K562 (cell line): ENCODE data around the gene MYBPC3. TPM values are rescaled to one million over a fixed set of nuclear protein-coding genes. Genes with fewer than 3 reads are reported as not detected.

Source experiments
- BACH1 ChIP-seq: fragments of 200-800 bp; sonication (Bioruptor generic); IDR thresholded peaks from 2 replicates; pipeline ENCODE4 v1.6.1; 2016; ENCODE audit warnings: missing genetic modification characterization, missing compliant biosample characterization
- CEBPB ChIP-seq: fragments of 450-650 bp; IDR thresholded peaks from 2 replicates; pipeline ENCODE4 v1.6.1; 2016; ENCODE audit warnings: missing genetic modification characterization, missing compliant biosample characterization
- CREM ChIP-seq: IDR thresholded peaks from 2 replicates; pipeline ENCODE4 v1.6.1; 2014; ENCODE audit warnings: antibody characterized with exemption, low read depth
- DNMT1 ChIP-seq: fragments of 450-650 bp; IDR thresholded peaks from 2 replicates; pipeline ENCODE4 v1.6.1; 2016; ENCODE audit warnings: antibody characterized with exemption, mild to moderate bottlenecking
- EHMT2 ChIP-seq: fragments of 450-650 bp; IDR thresholded peaks from 2 replicates; pipeline ENCODE4 v1.6.1; 2018; ENCODE audit warnings: antibody characterized with exemption
- FOXA3 ChIP-seq, 2 experiments: fragments of 450-650 bp in 1 of 2; sonication (generic) in 1 of 2; formaldehyde crosslinking; IDR thresholded peaks in 1 of 2; conservative IDR thresholded peaks in 1 of 2; 2 replicates each; pipeline versions ENCODE4 v1.4.0 to v1.8.0; 2020 to 2022; ENCODE audit warnings: mild to moderate bottlenecking in 2 of 2, missing genetic modification reagents in 1 of 2
- HDGF ChIP-seq: fragments of 450-650 bp; IDR thresholded peaks from 2 replicates; pipeline ENCODE4 v1.6.1; 2016
- JUN ChIP-seq, 2 experiments: sonication (generic) in 1 of 2; formaldehyde crosslinking in 1 of 2; IDR thresholded peaks; 2 replicates each; pipeline versions ENCODE4 v1.6.1 to v1.8.0; 2012 to 2022; ENCODE audit warnings: borderline replicate concordance in 2 of 2, mild to moderate bottlenecking in 2 of 2, improper control_type of control experiment in 1 of 2, low read depth in 1 of 2, low read length in 1 of 2, missing genetic modification reagents in 1 of 2
- MEIS2 ChIP-seq: fragments of 450-650 bp; IDR thresholded peaks from 2 replicates; pipeline ENCODE4 v1.6.1; 2014; ENCODE audit warnings: mild to moderate bottlenecking; ENCODE audit not compliant: partially characterized antibody
- NR4A1 ChIP-seq, 2 experiments: fragments of 250-450 bp in 1 of 2; fragments of 450-650 bp in 1 of 2; sonication (Bioruptor Pico) in 1 of 2; IDR thresholded peaks; 2 replicates each; pipeline versions ENCODE4 v1.4.0 to v1.6.1; 2016 to 2020; ENCODE audit warnings: mild to moderate bottlenecking in 2 of 2, missing compliant biosample characterization in 1 of 2, missing genetic modification characterization in 1 of 2, moderate library complexity in 1 of 2
- PPARD ChIP-seq: fragments of 250-450 bp; sonication (Bioruptor Pico); IDR thresholded peaks from 2 replicates; pipeline ENCODE4 v1.8.0; 2022; ENCODE audit warnings: inconsistent platforms, mild to moderate bottlenecking, moderate library complexity
- PTRF ChIP-seq: fragments of 450-650 bp; IDR thresholded peaks from 2 replicates; pipeline ENCODE4 v1.6.1; 2016; ENCODE audit warnings: mild to moderate bottlenecking, missing genetic modification characterization, missing compliant biosample characterization
- SLC30A9 ChIP-seq: fragments of 250-450 bp; sonication (Bioruptor Pico); IDR thresholded peaks from 2 replicates; pipeline ENCODE4 v1.8.0; 2022; ENCODE audit warnings: mild to moderate bottlenecking, moderate library complexity
- ZBTB8A ChIP-seq: fragments of 450-650 bp; IDR thresholded peaks from 2 replicates; pipeline ENCODE4 v1.6.1; 2018; ENCODE audit warnings: mild to moderate bottlenecking, moderate library complexity; ENCODE audit not compliant: partially characterized antibody
- ZNF140 ChIP-seq: fragments of 250-450 bp; sonication (Bioruptor Pico); IDR thresholded peaks from 2 replicates; pipeline ENCODE4 v1.8.0; 2021; ENCODE audit warnings: moderate library complexity, mild to moderate bottlenecking, inconsistent platforms
- ZNF436 ChIP-seq: fragments of 250-450, 450-650 bp; sonication (Bioruptor Pico); formaldehyde crosslinking; IDR thresholded peaks from 2 replicates; pipeline ENCODE4 v1.7.0; 2020; ENCODE audit warnings: mild to moderate bottlenecking
- polyA plus RNA-seq, 8 experiments: library from polyadenylated mRNA; depleted of rRNA in 4 of 8; stranded (reverse) in 5 of 8; unstranded in 3 of 8; fragments of >200 nt; fragmentation: Nextera tagmentation in 2 of 8; fragmentation: Illumina TruSeq in 1 of 8; extraction: Ambion mirVana in 2 of 8; extraction: Trizol in 1 of 8; gene quantifications; 2 replicates each; pipeline versions ENCODE4 v1.2.1 to v1.2.3, GENCODE V29; 2011 to 2014; ENCODE audit warnings: inconsistent platforms in 1 of 8, missing spikeins in 1 of 8
- total RNA-seq, 7 experiments: library from RNA; depleted of rRNA in 6 of 7; stranded (reverse); fragments of >200 nt in 6 of 7; fragmentation: Illumina TruSeq in 2 of 7; extraction: Trizol in 2 of 7; gene quantifications; 2 replicates each; pipeline versions ENCODE4 v1.2.1 to v1.2.3, GENCODE V29; 2011 to 2021; ENCODE audit warnings: low replicate concordance in 1 of 7
- TF ChIP-seq, protein P1 (sequence below): IDR thresholded peaks from 3 replicates; pipeline ENCODE4 v1.6.1; 2011; ENCODE audit warnings: borderline replicate concordance, mild to moderate bottlenecking, moderate library complexity; ENCODE audit not compliant: insufficient read length; ENCODE audit errors: extremely low read depth
- TF ChIP-seq, protein P2 (sequence below): fragments of 250-450 bp; sonication (Bioruptor Pico); IDR thresholded peaks from 2 replicates; pipeline ENCODE4 v1.4.0; 2020
- TF ChIP-seq, protein P3 (sequence below): sonication (generic); formaldehyde crosslinking; IDR thresholded peaks from 2 replicates; pipeline ENCODE4 v1.8.0; 2022; ENCODE audit warnings: mild to moderate bottlenecking, missing genetic modification reagents

Gene MYBPC3
- total and polyA plus RNA-seq, 9 of the 15 experiments (the other 6 are each of a cell fraction or from before 2014, with no cell fraction given): 0.01 TPM; not detected in 8

DNA sequence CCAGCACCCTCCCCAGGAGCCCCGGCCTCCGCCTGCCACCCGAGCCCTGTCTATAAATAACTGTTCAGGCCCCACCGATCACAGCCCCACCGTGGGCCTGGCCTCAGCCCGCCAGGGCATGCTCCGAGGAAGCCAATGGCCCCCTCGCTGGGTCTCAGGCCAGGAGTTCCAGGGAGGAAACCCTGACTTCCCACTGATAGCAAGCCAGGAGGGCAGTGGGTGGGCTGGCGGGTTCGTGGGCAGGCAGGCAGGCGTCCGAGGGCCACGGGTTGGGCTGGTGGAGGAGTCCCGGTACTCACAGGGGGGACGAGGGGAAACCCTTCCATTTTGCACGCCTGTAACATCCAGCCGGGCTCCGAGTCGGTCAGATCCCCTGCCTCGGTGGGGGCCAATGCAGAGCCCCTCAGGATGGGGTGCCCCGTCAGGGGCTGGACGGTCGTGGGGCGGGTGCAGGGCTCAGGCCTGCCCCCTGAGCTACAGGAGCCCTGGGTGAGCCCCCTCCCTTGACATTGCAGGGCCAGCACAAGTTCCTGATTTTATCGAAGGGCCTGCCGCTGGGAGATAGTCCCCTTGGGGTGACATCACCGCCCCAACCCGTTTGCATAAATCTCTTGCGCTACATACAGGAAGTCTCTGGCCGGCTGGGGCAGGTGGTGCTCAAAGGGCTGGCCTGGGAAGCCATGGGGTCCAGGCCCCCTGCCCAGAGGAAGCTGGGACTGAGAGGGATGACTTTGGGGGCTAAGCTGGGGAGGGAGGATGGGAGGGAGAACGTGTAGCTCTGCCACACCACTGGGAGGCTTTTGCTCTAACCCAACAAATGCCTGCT lies 25.7 kb upstream of the MYBPC3 start, which contains the start of gene SPI1 (continued):
- TF ChIP-seq NR4A1 (CRISPR knock-in tag; IDR thresholded peaks at IDR 0.05): no peak
- TF ChIP-seq NR4A1 (tag; IDR thresholded peaks at IDR 0.05): no peak
- TF ChIP-seq JUN (IDR thresholded peaks at IDR 0.05; ENCODE audit: borderline replicate concordance, low read depth, low read length): peak; percentile 97
- TF ChIP-seq JUN (CRISPR knock-in tag; IDR thresholded peaks at IDR 0.05; ENCODE audit: borderline replicate concordance): peak; percentile 87; the same call in 1 of the 2 replicates
- no peak for TF ChIP-seq ZNF436
- peak; percentile 88 for TF ChIP-seq MEIS2
- TF ChIP-seq DNMT1: no peak
- no peak for TF ChIP-seq BACH1 (tag)
- TF ChIP-seq ZBTB8A: no peak
- TF ChIP-seq, protein P1, sequence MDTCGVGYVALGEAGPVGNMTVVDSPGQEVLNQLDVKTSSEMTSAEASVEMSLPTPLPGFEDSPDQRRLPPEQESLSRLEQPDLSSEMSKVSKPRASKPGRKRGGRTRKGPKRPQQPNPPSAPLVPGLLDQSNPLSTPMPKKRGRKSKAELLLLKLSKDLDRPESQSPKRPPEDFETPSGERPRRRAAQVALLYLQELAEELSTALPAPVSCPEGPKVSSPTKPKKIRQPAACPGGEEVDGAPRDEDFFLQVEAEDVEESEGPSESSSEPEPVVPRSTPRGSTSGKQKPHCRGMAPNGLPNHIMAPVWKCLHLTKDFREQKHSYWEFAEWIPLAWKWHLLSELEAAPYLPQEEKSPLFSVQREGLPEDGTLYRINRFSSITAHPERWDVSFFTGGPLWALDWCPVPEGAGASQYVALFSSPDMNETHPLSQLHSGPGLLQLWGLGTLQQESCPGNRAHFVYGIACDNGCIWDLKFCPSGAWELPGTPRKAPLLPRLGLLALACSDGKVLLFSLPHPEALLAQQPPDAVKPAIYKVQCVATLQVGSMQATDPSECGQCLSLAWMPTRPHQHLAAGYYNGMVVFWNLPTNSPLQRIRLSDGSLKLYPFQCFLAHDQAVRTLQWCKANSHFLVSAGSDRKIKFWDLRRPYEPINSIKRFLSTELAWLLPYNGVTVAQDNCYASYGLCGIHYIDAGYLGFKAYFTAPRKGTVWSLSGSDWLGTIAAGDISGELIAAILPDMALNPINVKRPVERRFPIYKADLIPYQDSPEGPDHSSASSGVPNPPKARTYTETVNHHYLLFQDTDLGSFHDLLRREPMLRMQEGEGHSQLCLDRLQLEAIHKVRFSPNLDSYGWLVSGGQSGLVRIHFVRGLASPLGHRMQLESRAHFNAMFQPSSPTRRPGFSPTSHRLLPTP: no peak
- TF ChIP-seq, protein P2, sequence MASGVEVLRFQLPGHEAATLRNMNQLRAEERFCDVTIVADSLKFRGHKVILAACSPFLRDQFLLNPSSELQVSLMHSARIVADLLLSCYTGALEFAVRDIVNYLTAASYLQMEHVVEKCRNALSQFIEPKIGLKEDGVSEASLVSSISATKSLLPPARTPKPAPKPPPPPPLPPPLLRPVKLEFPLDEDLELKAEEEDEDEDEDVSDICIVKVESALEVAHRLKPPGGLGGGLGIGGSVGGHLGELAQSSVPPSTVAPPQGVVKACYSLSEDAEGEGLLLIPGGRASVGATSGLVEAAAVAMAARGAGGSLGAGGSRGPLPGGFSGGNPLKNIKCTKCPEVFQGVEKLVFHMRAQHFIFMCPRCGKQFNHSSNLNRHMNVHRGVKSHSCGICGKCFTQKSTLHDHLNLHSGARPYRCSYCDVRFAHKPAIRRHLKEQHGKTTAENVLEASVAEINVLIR (CRISPR knock-in tag): 0 out of 2 replicates have a peak, but pooled peaks have one; percentile 31
- TF ChIP-seq, protein P3, sequence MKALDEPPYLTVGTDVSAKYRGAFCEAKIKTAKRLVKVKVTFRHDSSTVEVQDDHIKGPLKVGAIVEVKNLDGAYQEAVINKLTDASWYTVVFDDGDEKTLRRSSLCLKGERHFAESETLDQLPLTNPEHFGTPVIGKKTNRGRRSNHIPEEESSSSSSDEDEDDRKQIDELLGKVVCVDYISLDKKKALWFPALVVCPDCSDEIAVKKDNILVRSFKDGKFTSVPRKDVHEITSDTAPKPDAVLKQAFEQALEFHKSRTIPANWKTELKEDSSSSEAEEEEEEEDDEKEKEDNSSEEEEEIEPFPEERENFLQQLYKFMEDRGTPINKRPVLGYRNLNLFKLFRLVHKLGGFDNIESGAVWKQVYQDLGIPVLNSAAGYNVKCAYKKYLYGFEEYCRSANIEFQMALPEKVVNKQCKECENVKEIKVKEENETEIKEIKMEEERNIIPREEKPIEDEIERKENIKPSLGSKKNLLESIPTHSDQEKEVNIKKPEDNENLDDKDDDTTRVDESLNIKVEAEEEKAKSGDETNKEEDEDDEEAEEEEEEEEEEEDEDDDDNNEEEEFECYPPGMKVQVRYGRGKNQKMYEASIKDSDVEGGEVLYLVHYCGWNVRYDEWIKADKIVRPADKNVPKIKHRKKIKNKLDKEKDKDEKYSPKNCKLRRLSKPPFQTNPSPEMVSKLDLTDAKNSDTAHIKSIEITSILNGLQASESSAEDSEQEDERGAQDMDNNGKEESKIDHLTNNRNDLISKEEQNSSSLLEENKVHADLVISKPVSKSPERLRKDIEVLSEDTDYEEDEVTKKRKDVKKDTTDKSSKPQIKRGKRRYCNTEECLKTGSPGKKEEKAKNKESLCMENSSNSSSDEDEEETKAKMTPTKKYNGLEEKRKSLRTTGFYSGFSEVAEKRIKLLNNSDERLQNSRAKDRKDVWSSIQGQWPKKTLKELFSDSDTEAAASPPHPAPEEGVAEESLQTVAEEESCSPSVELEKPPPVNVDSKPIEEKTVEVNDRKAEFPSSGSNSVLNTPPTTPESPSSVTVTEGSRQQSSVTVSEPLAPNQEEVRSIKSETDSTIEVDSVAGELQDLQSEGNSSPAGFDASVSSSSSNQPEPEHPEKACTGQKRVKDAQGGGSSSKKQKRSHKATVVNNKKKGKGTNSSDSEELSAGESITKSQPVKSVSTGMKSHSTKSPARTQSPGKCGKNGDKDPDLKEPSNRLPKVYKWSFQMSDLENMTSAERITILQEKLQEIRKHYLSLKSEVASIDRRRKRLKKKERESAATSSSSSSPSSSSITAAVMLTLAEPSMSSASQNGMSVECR: no peak; the same call in 1 of the 2 replicates
- TF ChIP-seq HDGF: peak; percentile 47; the same call in 1 of the 2 replicates
- TF ChIP-seq PPARD: no peak
- TF ChIP-seq CREM: peak; percentile 90
- TF ChIP-seq CEBPB (tag): peak; percentile 83
- no peak for TF ChIP-seq ZNF140 (CRISPR knock-in tag)
- TF ChIP-seq SLC30A9 (CRISPR knock-in tag): no peak
- TF ChIP-seq FOXA3 (CRISPR knock-in tag; conservative IDR thresholded peaks at IDR 0.05 in 1 of 2, IDR thresholded peaks at IDR 0.05 in 1 of 2): no peak
- no peak for TF ChIP-seq PTRF (tag)
- peak; percentile 56 for TF ChIP-seq EHMT2
